ENCODE measurements around the gene CETN1. TPM values are rescaled to one million over a fixed set of nuclear protein-coding genes. Genes with fewer than 3 reads are reported as not detected.

CETN1 gene
- polyA plus RNA-seq, 1 donor from 2014 or later, result not detected

GRCh38 chr18:581096-581495 lies 916 bp downstream of the CETN1 start:
- Histone ChIP-seq H3K4me3 (ENCODE audit: low read length) (no peak overlapping the region), H3K27me3 (ENCODE audit: insufficient read depth, low read depth, low read length) (no peaks in the 10 kb centered on the region), H3K9ac (ENCODE audit: low read length) (no peak overlapping the region), H3K4me2 (ENCODE audit: low read length) (no peak overlapping the region), H3K27ac (ENCODE audit: low read length) (no peak overlapping the region), H4K20me1 (ENCODE audit: insufficient read depth) (no peaks in the 10 kb centered on the region), H2AFZ (ENCODE audit: low read depth, low read length) (no peak overlapping the region), H3F3A (ENCODE audit: insufficient read depth, low read length, poor library complexity, severe bottlenecking) (no peaks in the 10 kb centered on the region), H3K9me2 (ENCODE audit: insufficient read depth, low read length) (no peaks in the 10 kb centered on the region), H3K9me3 (ENCODE audit: low read length) (no peaks in the 10 kb centered on the region), H3K79me2 (replicated peaks; ENCODE audit: insufficient read depth, low read length) (no peaks in the 10 kb centered on the region), H3K36me3 (ENCODE audit: insufficient read depth, low read length) (no peaks in the 10 kb centered on the region)
- no peak for TF ChIP-seq TAF1 (IDR thresholded peaks at IDR 0.05; ENCODE audit: low read depth)
- TF ChIP-seq POLR2AphosphoS5 (IDR thresholded peaks at IDR 0.05), result no peak
- no peak for TF ChIP-seq CTCF (IDR thresholded peaks at IDR 0.05; ENCODE audit: poor library complexity, severe bottlenecking)
- TF ChIP-seq MXI1 (conservative IDR thresholded peaks at IDR 0.05; ENCODE audit: poor library complexity, severe bottlenecking), result no peak
- no peak for TF ChIP-seq REST (IDR thresholded peaks at IDR 0.05; ENCODE audit: borderline replicate concordance)
- no peak for TF ChIP-seq SMC3 (conservative IDR thresholded peaks at IDR 0.05; ENCODE audit: poor library complexity)
- no peak for TF ChIP-seq EZH2 (IDR thresholded peaks at IDR 0.05; ENCODE audit: borderline replicate concordance, insufficient read depth, low read length, poor library complexity, severe bottlenecking)
- no peak for TF ChIP-seq RAD21 (conservative IDR thresholded peaks at IDR 0.05)
- TF ChIP-seq EP300 (conservative IDR thresholded peaks at IDR 0.05; ENCODE audit: poor library complexity, severe bottlenecking), result no peak

- Histone ChIP-seq H3K36me3 (ENCODE audit: insufficient read depth, low read length) (no peaks in the 10 kb centered on the region), H3K4me3 (ENCODE audit: low read length) (no peak overlapping the region)
Measured at GRCh38 chr18:582465-582864, 2.3 kb downstream of the CETN1 start.

More at GRCh38 chr18:582465-582864, 2.3 kb downstream of the CETN1 start:
- Histone ChIP-seq H3K9me3 (ENCODE audit: low read length) (no peaks in the 10 kb centered on the region), H3K27me3 (ENCODE audit: insufficient read depth, low read depth, low read length) (no peaks in the 10 kb centered on the region), H3K4me2 (ENCODE audit: low read length) (no peak overlapping the region), H3K79me2 (replicated peaks; ENCODE audit: insufficient read depth, low read length) (no peaks in the 10 kb centered on the region), H3K27ac (ENCODE audit: low read length) (no peak overlapping the region), H3K9me2 (ENCODE audit: insufficient read depth, low read length) (no peaks in the 10 kb centered on the region), H2AFZ (ENCODE audit: low read depth, low read length) (no peak overlapping the region), H3F3A (ENCODE audit: insufficient read depth, low read length, poor library complexity, severe bottlenecking) (no peaks in the 10 kb centered on the region), H4K20me1 (ENCODE audit: insufficient read depth) (no peaks in the 10 kb centered on the region), H3K9ac (ENCODE audit: low read length) (no peak overlapping the region)
- TF ChIP-seq TAF1 (IDR thresholded peaks at IDR 0.05; ENCODE audit: low read depth) (no peak), MXI1 (conservative IDR thresholded peaks at IDR 0.05; ENCODE audit: poor library complexity, severe bottlenecking) (no peak), CTCF (IDR thresholded peaks at IDR 0.05; ENCODE audit: poor library complexity, severe bottlenecking) (no peak), REST (IDR thresholded peaks at IDR 0.05; ENCODE audit: borderline replicate concordance) (no peak), EZH2 (IDR thresholded peaks at IDR 0.05; ENCODE audit: borderline replicate concordance, insufficient read depth, low read length, poor library complexity, severe bottlenecking) (no peak), EP300 (conservative IDR thresholded peaks at IDR 0.05; ENCODE audit: poor library complexity, severe bottlenecking) (no peak), POLR2AphosphoS5 (IDR thresholded peaks at IDR 0.05) (no peak), SMC3 (conservative IDR thresholded peaks at IDR 0.05; ENCODE audit: poor library complexity) (no peak), RAD21 (conservative IDR thresholded peaks at IDR 0.05) (no peak)
